Stimulated activated CD4-positive, alpha-beta T cell treated with anti-CD3 and anti-CD28 coated beads, Interleukin-4, amount 100 ng/mL, for 24 hours (primary cell): ENCODE results near the gene NGRN.

Experiments used
- DNase-seq: peaks from one replicate; pipeline ENCODE4 v3.0.0-alpha.2; 2020

The NGRN gene, protein sequence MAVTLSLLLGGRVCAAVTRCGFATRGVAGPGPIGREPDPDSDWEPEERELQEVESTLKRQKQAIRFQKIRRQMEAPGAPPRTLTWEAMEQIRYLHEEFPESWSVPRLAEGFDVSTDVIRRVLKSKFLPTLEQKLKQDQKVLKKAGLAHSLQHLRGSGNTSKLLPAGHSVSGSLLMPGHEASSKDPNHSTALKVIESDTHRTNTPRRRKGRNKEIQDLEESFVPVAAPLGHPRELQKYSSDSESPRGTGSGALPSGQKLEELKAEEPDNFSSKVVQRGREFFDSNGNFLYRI

DNA sequence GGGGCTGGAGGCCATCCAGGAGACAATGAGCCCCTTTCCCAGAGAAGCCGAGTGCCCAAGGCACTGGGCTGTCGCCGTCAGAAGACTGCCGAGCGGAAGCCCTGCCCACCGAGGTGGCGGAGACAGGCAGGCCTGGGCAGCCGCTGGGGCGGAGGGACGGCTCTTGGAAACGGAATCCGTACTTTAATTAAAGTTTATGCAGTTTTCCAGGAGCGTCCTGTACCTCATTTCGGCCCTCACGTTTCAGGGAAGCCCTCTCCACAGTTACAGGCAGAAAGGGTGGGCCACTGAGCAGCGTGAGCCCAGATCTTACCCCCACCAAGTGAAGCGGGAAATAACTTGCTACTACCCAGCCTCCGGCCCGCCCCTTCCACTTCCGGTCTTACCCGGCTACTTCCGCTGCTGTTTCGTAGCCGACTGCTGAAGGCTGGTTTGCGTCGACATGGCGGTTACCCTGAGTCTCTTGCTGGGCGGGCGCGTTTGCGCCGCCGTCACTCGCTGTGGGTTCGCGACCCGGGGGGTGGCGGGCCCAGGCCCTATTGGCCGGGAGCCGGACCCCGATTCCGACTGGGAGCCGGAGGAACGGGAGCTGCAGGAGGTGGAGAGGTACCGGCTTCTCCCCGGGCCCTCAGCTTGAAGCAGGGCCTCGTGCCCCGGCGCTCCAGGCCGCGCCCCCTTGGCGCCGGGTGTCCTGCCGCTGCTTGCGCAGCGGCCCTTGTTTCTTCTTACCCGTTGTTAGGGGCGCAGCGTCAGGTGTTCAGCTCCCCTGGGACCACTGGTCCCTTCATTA is at the start of gene NGRN:
Gene NGRN, plus strand, starts transcription at position 402 of the 790 bp plus-strand sequence. Its CDS starts 41 bp downstream, at position 443.
- peak; percentile 93 for DNase-seq

DNA sequence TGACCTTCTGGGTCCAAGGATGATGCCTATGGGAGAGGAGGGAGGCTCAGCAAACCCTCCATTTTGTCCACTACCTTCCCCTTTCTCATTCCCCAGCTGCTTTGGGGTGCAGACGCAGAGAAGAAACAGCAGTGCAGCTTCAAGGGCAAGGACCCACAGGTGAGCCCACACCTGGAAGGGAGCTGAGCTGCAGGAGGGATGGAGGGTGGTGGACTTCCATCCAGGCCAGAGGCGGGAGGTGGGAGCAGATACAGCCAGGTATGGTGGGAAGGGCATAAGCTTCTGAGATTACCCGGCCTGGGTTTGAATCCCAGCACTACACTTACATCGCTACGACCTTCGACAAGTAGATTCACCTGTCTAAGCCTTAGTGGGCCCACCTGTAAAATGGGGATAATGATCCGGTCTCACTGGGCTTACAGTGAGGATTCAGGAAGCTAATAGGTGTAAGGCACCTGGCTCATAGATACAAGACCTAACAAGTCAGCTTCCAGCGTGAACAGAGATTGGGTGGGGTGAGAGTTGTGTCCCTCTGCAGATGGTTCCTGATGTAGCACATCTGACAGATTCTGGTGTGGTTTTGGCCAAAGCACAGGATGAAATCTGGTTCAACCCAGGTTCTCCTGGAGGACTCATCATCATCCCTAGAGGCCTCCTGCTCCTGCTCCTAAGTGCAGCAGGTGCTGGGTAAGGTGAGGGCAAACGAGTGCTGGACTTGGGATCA is 47.6 kb upstream of the NGRN start:
- no peak for DNase-seq

DNA sequence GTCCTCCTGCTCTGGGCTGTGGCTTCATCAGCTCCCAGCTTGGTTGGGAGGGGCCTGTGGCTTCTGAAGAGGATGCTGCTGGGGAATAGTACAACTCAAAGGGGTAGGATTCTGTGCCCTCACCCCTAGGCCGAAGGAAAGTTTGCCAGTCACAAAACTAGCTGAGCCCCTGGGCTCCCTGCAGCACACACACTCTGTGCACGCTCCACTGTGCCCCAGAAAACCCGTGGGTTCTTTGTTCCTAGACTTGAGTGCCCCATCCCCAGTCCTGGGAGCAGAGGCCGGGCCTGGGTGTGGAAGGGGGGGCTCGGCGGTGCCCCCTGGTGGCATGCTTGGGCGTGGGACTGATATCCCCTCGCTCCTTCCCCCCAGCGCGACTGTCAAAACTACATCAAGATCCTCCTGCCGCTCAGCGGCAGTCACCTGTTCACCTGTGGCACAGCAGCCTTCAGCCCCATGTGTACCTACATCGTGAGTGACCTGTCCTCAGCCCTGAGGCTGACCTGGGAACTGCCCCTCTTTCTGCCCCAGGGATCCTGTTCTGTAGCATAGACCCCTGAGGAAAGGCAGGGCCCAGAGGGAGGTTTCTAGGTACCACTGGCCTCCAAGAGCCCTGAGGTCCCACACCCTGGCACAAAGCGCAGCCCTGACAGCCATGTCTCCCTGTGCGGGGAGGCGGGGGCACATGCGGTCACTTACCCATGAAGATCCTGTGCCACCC is 45.9 kb upstream of the NGRN start:
- DNase-seq: peak; percentile 55

DNA sequence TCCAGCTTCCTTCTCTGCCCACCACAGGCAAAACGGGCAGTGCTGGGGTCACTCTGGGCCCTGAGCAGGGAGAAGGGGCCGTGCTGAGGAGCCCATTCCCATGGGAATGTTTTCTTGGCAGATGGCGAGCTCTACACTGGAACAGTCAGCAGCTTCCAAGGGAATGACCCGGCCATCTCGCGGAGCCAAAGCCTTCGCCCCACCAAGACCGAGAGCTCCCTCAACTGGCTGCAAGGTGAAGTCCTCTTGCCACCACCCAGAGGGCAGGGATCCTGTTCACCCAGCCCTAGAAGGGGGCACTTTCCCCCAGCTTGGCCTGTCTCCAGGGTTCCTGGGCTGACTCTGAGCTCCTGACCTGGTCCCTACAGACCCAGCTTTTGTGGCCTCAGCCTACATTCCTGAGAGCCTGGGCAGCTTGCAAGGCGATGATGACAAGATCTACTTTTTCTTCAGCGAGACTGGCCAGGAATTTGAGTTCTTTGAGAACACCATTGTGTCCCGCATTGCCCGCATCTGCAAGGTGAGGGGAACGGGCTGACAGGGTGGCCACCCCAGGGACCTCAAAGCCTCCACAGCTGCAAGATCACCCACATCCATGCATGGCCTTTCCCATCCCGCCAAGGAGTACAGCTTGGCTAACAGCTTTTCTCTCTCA is 44.1 kb upstream of the NGRN start:
- DNase-seq: peak; percentile 28

DNA sequence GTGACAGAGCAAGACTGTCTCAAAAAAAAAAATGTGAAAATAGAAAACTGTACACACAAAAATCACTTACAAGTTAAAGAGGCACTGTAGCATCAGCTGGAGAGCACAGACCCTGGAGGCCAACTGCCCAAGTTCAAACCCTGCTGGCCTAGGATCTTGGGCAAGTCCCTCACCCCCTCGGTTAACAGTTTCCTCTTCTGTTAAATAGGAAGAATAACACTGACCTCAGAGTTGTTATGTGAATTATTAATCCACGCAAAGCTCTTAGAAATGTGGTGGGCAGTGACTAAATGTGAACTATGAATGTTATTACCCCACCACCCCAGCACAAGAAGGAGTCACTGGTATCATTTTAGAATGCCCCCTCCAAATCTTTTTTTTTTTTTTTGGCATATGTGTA is 42.9 kb upstream of the NGRN start:
- DNase-seq: no peak

DNA sequence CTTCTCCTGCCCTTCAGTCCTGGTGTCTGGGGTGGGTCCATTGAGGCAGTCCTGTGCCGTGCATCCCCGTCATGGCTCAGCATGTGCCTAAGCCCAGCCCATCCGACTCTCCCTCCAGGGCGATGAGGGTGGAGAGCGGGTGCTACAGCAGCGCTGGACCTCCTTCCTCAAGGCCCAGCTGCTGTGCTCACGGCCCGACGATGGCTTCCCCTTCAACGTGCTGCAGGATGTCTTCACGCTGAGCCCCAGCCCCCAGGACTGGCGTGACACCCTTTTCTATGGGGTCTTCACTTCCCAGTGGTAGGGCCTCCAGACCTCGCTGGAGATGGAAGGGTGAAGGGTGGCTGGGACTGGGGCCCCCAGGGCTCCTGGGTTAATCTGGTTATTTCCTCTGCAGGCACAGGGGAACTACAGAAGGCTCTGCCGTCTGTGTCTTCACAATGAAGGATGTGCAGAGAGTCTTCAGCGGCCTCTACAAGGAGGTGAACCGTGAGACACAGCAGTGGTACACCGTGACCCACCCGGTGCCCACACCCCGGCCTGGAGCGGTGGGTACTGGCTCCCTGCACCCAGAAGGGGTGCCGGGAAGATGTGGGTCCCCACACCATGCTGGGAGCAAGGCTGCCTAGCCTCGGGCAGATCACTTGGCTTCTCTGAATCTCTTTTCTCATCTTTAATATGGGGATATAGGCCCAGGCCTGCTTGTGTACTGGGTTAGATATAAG is 41.9 kb upstream of the NGRN start:
- DNase-seq: no peak

DNA sequence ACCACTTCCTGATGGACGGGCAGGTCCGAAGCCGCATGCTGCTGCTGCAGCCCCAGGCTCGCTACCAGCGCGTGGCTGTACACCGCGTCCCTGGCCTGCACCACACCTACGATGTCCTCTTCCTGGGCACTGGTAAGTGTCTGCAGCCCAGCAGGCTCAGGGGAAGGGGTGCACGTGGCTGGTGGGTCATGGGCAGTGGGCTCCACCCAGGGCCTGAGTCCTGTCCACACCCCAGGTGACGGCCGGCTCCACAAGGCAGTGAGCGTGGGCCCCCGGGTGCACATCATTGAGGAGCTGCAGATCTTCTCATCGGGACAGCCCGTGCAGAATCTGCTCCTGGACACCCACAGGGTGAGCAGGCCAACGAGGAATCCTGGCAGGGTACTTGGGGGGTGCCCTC is 40.4 kb upstream of the NGRN start:
- DNase-seq: no peak

DNA sequence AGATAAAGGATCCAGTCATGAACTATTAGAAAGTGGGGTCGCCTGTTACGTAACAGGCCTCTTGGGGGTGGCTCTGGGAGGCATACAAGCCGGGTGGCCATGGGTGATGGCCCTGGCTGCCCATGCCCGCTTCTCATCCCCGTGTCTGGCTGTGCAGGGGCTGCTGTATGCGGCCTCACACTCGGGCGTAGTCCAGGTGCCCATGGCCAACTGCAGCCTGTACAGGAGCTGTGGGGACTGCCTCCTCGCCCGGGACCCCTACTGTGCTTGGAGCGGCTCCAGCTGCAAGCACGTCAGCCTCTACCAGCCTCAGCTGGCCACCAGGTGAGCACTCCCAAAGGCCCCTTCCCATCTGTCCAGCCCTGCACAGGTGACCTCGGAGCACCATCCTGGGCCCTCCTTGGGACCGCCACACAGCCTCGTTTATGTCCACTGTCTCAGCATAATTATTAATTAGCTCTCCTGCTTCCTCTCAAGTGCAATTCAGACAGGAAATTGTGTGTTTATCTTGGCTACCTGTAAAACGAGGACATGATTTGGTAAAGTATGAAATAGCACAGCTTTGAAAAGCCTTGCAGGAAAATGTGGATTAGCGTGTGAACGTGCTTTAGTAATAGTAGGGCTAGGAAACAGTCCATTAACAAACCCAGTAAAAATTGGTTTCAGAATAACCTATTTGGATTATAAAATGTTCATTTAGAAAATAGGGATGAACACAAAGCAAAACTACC is 39.8 kb upstream of the NGRN start:
- DNase-seq: no peak

DNA sequence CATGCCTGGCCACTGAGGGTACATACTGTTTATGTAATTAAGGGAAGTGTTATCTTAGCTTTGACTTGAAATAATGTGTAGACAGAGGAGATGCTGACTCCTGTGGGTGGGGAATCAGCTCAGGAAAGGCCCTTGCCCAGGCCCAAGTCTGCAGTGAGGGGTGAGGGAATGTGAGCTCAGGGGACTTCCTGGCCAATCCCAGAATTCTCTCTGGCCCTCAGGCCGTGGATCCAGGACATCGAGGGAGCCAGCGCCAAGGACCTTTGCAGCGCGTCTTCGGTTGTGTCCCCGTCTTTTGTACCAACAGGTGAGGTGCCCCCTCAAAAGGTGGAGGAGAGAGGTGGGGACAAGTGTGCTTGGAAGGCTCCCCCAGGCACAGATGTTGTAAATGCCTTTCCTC is 38.1 kb upstream of the NGRN start:
- DNase-seq: no peak

DNA sequence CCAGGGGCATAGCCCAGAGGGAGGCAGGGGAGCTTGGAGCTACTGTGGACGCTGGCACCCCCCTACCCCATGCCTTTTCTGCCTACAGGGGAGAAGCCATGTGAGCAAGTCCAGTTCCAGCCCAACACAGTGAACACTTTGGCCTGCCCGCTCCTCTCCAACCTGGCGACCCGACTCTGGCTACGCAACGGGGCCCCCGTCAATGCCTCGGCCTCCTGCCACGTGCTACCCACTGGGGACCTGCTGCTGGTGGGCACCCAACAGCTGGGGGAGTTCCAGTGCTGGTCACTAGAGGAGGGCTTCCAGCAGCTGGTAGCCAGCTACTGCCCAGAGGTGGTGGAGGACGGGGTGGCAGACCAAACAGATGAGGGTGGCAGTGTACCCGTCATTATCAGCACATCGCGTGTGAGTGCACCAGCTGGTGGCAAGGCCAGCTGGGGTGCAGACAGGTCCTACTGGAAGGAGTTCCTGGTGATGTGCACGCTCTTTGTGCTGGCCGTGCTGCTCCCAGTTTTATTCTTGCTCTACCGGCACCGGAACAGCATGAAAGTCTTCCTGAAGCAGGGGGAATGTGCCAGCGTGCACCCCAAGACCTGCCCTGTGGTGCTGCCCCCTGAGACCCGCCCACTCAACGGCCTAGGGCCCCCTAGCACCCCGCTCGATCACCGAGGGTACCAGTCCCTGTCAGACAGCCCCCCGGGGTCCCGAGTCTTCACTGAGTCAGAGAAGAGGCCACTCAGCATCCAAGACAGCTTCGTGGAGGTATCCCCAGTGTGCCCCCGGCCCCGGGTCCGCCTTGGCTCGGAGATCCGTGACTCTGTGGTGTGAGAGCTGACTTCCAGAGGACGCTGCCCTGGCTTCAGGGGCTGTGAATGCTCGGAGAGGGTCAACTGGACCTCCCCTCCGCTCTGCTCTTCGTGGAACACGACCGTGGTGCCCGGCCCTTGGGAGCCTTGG is 37.4 kb upstream of the NGRN start:
- no peak for DNase-seq

DNA sequence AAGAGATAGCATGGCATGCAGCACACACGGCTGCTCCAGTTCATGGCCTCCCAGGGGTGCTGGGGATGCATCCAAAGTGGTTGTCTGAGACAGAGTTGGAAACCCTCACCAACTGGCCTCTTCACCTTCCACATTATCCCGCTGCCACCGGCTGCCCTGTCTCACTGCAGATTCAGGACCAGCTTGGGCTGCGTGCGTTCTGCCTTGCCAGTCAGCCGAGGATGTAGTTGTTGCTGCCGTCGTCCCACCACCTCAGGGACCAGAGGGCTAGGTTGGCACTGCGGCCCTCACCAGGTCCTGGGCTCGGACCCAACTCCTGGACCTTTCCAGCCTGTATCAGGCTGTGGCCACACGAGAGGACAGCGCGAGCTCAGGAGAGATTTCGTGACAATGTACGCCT is 36.5 kb upstream of the NGRN start:
- DNase-seq: no peak

DNA sequence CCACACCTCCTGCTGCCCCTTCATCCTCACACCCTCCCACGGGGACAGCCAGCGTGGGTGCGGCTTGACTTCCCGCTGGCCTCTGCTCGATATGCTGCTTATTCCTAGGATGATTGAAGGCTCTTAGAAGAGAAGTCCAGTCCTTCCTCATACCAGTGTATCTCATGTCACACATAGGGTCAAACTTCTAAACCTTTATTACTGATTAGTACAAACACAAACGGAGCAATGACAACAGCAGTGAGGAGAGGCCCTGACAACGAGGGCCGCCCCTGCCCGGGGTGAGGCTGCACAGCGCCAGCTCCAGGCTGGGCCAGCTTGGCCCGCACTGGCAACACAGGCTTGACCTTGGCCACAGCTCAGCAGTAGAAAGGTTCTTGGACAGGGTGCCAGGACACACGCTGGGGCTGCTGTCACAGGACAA is 35.4 kb upstream of the NGRN start:
- DNase-seq: no peak

DNA sequence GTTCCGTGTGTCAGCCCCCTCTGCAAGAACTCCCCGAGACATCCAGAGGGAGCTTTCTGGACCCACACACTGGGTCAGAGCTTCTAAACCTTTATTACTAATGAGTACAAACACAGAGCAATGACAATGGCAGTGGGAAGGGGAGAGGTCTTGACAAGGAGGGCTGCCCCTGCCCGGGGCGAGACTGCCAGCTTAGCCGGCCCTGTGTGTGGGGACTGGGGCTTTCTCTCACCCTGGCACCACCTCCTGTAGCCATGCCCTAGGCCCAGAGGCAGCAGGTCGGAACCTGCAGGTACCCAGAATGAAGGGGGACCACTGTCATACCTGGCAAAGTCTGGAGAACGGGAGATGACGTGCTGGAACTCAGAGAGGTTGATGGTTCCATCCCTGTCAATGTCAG is 34.9 kb upstream of the NGRN start:
- no peak for DNase-seq

DNA sequence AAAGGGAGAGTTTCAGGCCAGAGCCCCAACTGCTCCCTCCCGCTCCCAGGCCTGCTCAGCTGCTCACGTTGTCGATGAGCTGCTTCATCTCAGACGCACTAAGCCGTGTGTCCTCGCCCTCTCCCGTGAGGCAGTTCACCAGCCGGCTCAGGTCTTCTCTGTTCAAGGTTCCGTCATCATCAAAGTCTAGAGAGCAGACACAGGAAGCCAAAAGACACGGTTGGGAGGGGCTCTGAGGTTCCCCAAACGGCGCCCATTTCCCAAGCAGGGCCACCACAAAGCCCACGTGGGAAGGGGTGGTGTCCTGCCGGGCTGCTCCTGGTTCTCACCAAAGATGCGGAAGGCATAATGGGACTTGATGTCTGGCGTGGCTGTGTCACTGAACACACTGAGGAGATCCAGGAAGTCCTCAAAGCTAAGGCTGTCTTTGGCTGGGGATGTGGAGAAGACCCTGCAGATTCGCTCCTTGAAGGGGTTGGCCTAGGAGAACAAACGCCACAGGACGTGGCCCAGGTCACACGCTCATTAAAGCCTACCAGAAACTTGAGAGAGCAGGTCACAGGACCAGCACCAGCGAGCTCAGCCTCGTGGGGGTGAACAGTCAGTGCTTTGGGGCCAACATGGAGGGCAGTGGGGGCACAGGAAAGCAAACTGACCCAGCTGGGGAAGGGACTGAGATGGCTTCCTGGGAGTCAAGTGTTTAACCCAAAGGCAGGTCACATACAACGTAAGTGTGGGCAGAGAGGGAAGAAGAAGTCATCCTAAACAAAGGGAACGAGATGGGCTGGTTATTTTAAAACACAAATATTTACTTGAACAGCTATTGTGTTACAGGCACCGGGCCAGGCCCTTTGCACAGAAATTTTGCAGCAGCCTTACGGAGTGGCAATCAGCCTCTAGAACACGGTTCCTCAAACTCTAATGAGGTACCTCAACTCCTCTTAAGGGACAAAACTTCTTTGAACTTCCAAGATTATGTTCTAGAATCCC is 34.1 kb upstream of the NGRN start:
- peak; percentile 73 for DNase-seq

DNA sequence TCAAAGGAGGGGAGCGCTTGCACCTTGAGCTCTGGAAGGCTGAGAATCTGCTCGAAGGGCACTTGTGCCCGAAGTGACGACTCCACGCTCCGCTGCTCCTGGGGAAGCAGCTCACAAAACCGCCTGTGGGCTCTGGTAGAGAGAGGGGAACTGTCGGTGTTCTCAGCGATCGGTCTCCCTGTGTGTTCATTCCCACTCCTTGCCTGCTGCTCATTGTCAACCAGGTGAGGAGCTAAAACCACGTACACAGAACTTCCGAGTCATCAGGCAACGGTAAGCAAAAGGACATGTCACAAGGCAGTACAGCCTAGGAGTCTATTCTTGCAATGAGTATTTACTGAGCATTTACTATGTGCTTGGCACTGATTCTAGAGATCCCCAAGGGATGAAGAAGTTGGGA is 33.3 kb upstream of the NGRN start:
- DNase-seq: no peak

DNA sequence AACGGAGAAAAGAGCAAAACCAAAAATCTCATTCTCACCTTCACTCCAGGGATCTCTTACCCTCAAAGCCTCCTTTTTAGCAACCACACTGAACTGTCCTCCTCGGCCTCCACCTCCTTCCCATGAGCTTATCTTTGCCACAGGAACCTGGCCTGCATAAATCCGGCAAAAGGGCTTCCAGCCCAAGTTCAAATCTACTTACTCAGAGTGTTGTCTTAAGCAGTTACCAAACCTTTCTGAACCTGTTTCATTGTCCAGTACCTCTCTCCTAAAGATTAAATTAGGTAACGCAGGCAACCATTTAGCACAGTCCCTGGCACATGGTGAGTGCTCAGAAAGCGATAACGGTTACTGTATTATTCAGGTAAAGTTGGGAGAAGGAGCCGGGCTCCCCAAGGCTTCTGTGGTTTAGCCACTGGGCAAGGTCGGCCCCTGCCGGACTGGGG is 32.5 kb upstream of the NGRN start:
- DNase-seq: no peak

DNA sequence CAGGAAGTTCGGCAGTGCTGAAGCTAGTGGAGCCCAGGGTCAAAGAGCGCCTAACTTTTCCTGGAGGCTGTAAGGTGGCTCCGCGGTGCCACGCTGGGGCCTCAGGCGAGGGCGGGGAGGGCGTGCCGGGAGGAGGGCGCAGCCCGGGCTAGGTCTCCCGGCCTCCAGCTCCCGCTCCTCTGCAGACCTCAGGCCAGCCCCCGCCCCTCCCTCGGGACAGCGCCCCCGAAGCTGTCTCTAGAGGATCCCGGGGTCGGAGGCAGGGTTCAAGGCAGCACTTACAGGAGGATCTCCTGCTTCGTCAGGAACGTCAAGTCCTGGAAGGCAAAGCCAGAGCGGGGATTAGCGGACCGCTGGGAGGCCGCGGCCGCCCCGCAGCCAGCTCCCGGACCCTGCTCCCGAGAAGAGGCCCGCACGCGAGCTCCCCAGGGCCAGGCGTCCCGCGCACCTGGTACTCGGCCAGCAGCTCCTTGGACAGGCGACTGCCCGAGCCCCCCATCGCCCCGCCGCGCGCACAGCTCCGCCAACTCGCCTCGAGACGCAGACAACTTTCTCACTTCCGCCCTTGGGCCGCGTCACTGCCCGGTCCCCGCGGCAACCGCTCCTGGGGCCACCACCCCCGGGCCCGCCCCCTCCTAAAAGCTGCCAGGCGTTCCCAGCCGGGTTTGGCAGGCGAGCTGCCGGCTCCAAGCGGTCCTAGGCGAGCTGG is 31.9 kb upstream of the NGRN start, which contains the start of gene CIB1:
Gene CIB1, minus strand, starts transcription at position 555 of the 709 bp plus-strand sequence. Its CDS starts 56 bp downstream, at position 499.
- DNase-seq: peak; percentile 97
